ENCODE data around the gene NOC4L.
"Not testable (repeated sequence)": the region's sequence is repeated elsewhere in the genome, so short reads cannot be mapped to it uniquely, and the experiment has no call there.

The NOC4L gene

DNA sequence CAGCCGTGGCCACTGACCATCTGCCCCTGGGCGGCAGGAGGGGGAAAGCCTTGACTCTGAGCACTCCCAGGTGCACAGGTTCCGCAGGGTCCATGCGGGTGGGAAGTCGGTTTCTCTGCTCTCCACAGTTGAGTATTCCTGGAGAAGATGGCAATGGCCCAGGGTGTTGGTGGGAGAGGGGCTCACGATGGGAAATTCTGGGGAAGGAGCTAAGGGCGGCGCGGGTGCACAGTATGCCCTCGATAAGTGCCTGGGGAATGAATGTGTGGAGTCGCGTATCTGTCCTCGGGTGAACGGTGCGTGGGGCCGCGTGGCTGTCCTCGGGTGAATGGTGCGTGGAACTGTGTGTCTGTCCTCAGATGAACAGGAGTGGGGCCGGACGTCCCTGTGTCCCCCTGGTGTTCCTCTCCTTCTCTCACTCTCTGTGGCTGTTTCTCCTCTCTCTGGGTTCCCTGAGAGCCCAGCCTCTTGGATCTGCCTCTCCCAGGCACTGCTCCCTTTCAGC is 38.0 kb downstream of the NOC4L start:
- DNase-seq (ENCODE audit: low spot score), result no peak

GRCh38 chr12:132182711-132183365 is 38.6 kb downstream of the NOC4L start:
- no peak for DNase-seq (ENCODE audit: low spot score)

- DNase-seq (ENCODE audit: low spot score), result no peak
Measured at GRCh38 chr12:132185705-132186104, 41.4 kb downstream of the NOC4L start.

DNA sequence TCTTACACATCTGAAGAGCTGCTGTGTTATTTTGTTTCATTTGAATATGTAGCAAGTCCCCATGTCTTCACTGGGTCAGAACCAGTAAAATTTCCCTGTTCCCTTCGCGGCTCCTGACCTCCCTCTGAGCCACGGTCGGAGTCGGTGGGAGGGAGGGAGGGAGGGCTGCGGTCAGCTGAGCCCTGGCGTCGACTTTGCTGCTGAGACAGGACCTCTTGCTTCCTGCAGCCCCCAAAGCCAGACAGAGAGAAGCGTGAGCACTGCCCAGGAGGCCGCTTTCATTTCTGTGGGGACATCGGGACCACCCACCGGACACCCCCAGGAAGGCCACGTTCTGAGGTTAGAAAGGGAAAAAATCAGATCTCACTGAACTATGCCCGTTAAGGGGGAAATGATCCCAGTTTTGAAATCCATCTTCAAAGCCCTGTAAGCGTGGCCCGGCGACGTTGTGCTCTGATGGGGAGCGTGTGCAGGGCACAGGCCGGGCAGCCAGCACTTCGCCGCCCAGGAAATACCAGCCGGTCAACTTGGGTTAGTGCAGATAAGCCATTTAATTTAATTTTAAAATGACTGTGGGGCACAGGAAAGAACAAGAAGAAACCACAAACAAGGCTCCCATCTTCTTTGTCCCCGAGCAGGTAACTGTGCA is 42.1 kb downstream of the NOC4L start:
- DNase-seq (ENCODE audit: low spot score), result no peak

DNA sequence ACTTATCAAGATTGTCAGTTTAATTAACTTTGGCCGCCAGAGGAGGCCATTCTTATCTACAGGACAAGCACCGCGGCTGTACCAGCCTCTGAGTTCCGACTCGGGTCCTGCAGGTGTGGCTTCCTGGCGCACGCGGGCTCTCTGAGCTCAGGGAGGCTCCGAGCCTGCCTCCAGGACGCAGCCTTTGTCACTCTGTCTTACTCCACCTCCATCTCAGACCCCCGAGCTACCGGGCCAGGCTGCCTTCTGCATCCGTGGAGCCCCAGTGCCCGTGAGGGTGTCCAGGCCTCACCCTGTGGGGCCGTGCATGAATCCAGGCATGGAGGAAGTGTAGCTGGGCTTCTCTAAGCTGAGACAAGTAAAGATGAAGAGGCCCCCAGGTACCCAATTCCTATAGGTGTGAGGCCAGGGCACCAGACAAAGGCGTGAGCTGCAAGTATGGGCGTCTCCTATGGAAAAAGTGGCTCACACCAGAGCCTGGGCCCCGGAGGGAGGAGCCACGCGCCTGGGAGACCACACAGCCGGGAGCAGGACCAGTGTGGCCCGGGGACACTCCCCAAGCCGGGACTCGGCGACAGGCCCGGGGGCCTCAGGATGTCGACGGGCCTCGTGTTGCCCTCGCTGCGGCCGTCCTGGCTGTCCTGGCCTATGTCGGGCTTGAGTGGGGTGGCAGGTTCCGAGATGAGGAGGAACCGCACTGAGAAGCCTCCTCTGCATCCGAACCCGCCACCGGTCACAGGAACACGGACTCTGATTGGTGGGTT is 42.8 kb downstream of the NOC4L start:
- DNase-seq (ENCODE audit: low spot score), result no peak

DNA sequence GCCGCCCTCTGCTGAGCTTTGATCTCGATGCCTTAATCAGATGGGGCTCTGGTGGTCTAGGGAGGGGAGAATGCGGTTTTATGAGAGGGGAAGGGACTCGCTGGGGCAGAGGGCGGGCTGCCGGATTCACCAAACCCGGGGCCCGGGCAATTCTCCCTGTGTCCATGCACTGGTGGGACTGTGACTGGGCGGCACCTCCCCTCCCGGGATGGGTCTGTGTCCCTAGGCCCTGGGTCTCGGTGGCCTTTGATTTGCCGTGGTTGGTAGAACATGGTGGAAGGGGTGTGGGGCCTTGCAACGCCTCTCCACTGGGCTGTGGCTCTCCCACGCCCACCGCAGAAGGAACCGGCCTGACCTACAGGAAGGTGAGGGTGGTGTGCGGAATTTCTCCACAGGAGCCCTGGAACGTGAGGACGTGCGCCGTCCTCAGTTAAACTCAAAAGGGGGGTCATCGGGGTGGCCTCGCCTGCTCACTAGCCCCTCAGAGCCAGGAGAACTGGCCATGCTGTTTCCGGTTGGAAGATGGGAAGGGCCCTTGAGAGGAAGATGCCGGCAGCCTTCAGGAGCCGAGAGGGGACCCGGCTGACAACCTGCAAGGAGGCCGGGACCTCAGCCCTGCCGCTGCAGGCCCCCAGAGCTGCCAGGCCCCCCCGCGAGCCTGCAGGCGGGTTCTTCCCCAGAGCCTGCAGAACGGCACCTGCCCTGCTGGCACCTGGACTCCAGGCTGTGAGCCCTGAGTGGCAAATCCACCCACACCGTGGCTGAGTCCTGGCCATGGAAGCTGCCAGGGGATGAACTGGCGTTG is 43.6 kb downstream of the NOC4L start:
- DNase-seq (ENCODE audit: low spot score), result no peak

GRCh38 chr12:132188451-132188901 is 44.2 kb downstream of the NOC4L start:
- DNase-seq (ENCODE audit: low spot score), result no peak

DNA sequence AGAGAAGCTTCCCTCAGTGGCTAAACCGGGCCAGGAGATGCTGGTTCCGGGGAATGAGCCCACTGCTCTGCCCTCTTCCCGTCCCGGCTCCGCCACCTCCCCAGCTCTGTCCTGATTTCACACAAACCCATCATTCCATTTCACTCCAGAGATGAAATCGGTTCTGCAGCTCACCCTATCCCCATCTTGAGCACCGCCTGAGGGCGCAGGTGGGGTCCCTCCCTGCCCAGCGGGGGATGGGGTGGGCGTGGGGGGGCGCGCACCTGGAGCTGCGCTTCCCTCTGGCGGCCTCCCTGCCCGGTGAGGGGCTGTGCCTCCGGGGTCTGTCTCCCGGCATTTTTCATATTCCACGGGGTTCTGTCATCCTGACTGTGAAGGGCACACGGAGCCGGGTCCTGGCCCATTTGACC is 44.7 kb downstream of the NOC4L start:
- no peak for DNase-seq (ENCODE audit: low spot score)

DNA sequence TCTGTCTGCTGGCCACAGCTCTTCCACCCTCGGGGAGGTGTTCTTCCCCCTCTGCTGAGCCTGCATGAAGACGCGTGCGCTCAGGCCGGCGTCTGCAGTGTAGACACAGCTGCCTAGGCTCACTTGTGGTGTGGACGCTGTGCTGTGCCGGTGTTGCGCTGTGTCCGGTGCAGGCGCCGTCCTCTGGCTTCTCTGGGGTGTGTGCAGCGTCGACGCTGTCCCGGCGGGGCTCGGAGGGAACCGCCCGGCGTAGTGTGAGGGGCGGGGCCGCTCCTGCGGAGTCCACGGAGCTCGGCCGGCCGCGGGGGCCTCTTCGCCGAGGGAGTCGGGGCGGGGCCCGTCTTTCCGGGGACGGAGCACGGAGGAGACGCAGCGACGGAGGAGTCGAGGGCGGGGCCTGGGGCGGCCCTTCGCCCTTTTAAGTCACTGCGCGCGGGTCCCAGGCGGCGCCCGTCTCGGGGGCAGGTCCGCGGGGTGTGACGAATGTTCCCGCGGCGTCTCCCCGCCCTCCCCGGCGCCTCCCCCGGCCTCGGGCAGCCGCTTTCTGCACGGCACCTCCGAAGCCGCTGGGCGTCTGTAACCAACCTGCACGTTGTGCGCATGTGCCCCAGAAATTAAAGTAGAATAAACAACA is 45.2 kb downstream of the NOC4L start:
- DNase-seq (ENCODE audit: low spot score), result peak; percentile 91

DNA sequence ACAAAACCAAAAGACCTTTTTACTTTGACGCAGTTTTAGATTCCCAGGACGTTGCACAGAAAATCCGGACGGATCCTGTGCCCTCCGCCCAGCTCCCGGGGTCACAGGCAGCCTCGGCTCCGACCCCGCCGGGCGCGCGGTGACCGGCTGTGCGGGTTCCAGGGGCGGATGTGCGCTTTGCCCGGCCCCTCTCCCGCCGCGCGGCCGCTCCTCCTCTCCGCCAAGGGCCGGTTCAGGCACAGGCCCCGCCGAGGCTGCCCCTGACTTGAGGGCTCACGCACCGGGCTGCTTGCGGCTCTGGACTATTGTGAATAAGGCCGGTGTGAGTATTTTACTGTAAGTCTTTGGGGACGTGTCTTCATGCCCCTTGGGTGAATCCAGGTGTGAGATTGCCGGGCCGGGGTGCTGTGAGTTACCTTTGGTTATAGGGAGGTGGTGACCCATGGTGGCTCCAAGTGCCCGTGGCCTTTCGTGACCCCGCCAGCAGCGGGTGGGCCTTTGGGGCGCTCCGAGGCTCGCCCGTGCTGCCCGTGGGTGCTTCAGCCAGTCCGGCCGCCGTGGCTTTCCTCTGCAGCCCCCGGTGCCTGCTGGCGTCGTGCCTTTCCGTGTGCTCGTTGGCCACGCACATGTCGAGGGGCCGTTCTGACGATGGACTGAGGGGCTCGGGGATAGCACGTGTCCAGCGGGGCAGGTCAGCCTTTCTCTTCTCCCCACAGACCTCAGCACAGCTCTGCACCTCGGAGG is 45.9 kb downstream of the NOC4L start:
- DNase-seq (ENCODE audit: low spot score), result peak; percentile 80

DNA sequence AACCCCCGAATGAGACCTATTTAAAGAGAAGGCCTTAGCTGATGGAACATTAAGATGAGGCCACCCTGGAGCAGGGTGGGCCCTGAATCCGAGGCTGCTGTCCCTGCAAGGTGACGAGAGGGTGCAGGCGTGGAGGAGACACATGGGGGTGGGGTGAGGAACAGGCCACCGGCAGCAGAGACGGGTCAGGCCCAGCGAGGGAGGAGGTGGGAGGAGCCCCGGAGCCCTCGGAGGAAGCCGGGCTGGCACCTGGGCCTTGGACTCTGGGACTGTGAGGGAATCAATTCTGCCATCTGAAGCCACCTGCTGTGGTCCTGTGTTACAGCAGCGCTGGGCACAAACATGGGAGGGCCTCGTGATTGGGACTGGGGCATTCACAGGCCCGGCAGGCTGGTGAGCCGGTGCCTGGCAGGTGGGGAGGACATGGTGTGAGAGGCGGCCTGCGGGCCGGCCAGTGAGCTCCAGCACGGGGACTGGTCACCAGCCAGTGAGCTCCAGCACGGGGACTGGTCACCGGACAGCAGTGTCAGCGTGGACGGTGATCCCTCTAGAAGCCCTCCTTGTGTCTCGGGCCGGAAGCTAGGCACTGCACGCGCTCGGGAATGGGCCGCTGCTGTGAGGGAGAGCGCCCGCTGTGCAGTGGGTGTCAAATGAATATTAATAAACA is 46.7 kb downstream of the NOC4L start:
- no peak for DNase-seq (ENCODE audit: low spot score)

DNA sequence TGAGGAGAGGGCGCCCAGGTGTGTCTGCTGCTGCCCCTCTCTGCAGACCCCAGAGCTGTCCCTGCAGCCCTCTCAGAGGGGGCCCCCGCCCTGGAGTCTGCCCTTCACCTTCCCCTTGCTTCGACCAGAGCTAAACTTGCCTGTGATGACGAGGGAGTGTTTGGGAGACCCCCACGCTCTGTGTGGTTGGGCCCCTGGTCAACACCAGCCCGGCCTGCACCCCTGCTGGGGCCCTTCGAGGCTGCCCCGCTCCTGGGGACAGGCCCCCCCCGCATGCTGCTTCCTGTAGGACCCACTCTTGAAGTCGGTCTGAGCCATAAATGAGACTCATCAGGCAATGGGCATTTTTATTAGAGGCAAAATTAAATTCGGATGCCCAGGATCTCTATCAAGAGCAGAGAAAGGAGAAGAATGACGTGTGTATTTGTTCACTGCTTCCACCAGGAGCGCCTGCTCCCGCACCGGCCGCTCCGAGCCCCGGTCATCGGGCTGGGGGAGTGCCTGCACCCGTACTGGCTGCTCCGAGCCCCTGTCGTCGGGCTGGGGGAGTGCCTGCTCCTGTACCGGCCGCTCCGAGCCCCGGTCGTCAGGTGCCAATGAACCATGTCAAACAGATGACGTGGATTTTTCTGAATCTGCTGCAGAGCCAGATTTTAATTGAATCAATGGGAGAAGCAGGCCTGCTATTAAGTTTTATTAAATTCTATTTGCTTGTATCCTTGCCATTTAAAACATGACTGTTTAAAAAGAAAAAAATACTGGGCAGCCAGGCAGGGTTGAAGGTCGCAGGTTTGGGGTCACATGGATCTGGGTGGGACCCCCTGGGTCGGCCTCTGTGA is 47.7 kb downstream of the NOC4L start:
- DNase-seq (ENCODE audit: low spot score), result no peak

- DNase-seq (ENCODE audit: low spot score), result no peak
Measured at GRCh38 chr12:132194056-132194455, 49.8 kb downstream of the NOC4L start.

GRCh38 chr12:132194556-132194955 is 50.3 kb downstream of the NOC4L start:
- no peak for DNase-seq (ENCODE audit: low spot score)

DNA sequence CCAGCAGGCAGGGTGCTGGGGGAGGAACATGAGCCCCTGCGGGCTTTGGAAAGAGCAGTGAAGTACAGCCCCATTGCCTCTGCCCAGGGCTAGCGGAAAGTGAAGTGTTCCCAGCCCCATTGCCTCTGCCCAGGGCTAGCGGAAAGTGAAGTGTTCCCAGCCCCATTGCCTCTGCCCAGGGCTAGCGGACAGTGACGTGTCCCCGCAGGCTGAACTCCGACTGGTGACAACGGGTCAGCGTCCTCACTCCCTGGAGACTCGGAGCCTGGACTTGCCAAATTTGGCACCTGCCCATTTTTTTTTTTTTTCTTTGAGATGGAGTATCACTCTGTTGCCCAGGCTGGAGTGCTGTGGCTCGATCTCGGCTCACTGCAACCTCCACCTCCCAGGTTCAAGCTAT is 51.0 kb downstream of the NOC4L start:
- not testable (repeated sequence) for DNase-seq (ENCODE audit: low spot score)

GRCh38 chr12:132196038-132196872 is 52.0 kb downstream of the NOC4L start:
- DNase-seq (ENCODE audit: low spot score), result no peak

GRCh38 chr12:132196873-132197390 is 52.7 kb downstream of the NOC4L start:
- no peak for DNase-seq (ENCODE audit: low spot score)
